NOMO-1 treated with dmso at 0.1 percent for 144 hours (cell line): ENCODE measurements around the gene C11orf65.
"Not testable (repeated sequence)": the region's sequence is repeated elsewhere in the genome, so short reads cannot be mapped to it uniquely, and the experiment has no call there.

Experiments
- DNase-seq: peaks from one replicate; lab custom pipeline; 2025; ENCODE audit not compliant: unreplicated experiment; lab: John Stamatoyannopoulos, UW

C11orf65 gene

DNA sequence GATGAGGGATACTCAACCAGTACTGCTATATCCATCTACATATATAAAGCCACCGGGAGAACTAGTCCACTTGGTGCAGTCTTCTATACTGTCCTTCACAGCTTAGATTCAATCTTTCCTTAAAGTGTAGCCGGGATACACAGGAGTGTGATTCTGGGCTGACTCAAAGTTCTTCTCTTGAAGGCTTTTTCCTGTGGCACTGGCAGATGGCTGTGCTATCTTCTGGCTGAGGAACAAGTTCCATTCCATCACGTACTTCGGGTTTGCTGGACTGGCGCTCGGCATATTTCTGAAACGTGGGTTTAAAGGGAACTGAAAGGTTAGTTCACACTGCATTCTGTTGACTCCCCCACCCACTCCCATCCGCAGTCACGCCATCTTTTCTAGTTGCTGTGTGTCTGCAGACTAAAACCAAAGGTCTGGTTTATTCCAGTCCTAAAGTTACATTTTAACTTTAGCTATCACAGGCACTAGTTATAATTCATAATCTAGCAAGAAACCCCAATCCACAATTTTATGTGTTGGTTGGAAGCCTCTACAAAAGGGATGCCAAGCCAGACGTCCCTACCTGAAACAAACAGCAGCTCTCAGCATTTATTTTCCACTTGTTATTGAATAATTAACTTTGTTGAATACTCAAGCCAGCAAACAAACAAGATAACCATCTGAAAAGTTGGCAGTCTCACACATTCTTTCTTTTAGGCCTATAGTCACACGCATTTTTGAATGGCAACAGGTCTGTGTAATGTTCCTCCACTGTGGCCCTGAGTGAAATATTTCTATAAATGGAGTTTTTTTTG is 7.5 kb upstream of the C11orf65 start:
- DNase-seq: no peak

DNA sequence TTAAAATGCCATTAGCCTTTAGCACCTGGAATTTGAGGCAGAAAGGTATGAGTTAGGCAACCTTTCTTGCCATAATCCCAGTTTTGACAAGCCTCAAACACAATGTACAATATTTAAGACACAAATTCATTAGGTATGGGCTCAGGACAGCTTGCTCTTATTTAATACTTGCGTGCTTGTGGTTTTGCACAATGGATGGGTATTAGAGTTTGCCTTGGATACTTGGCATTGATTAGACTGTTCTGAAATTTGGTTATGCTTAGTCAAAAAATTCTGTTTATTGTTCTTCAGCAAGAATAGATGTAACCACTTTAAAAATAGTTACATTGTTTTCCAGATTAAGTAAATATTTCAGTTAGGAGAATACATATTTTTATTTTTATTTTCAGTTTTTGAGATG is 5.4 kb upstream of the C11orf65 start:
- DNase-seq: no peak

DNA sequence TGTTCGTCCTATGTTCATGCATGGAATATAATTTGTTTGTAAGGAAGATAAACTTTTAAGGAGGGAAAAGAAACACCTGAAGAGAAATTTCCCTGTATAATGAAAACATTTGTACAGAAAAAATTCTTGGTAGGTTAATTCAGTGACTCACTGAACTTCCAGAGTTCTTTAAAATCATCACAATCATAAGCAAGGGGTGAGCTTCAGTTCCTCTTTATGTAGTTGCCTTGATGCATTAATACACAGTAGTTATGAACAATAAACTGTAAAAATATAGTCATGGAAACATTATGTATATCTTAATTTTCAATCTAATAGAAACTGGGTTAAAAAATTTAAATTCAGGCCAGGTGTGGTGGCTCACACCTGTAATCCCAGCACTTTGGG is 1.1 kb upstream of the C11orf65 start:
- no peak for DNase-seq

DNA sequence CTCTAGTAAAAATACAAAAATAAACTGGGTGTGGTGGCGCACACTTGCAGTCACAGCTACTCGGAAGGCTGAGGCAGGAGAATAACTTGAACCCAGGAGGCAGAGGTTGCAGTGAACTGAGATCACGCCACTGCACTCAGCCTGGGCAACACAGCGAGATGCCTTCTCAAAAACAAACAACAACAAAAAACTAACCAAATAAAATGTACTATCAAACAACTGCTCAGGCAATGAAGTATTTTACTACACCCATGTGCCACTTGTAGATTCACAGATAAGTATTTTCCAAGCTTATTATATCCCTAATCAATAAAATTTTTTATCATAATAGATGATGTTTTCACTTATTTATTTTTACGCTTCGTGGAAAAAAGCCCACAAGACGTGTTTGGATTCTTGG is 924 bp downstream of the C11orf65 start:
- no peak for DNase-seq

DNA sequence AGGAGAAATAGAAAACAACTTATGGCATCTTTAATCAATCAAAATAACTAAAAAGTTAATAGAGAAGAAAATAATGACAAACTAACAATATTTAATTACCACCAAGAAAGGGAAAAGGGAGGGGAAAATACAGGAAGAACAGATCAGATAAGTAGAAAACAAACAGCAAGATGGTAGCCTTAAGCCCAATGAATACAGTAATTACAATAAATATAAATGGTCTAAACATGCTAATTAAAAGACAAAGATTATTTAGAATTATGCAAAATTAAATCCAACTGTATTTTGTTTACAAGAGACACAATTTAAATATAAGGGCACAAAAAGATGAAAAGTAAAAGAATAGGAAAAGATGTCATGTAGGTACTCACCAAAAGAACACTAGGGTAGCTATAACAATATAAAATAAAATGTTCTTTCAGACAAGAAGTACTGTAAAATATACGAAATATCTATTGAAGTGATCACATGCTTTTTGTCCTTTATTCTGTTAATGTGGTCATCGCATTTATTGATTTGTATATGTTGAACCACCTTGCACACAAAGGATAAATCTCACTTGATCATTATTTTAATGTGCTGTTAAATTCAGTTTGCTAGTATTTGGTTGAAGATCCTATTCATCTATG is 14.0 kb downstream of the C11orf65 start:
- no peak for DNase-seq

DNA sequence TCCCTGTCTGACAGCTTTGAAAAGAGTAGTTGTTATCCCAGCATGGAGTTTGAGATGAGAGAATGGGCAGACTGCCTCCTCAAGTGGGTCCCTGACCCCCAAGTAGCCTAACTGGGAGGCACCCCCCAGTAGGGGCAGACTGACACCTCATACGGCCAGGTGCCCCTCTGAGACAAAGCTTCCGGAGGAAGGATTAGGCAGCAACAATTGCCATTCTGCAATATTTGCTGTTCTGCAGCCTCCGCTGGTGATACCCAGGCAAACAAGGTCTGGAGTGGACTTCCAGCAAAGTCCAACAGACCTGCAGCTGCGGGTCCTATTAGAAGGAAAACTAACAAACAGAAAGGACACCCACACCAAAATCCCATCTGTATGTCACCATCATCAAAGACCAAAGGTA is 25.9 kb downstream of the C11orf65 start:
- not testable (repeated sequence) for DNase-seq

DNA sequence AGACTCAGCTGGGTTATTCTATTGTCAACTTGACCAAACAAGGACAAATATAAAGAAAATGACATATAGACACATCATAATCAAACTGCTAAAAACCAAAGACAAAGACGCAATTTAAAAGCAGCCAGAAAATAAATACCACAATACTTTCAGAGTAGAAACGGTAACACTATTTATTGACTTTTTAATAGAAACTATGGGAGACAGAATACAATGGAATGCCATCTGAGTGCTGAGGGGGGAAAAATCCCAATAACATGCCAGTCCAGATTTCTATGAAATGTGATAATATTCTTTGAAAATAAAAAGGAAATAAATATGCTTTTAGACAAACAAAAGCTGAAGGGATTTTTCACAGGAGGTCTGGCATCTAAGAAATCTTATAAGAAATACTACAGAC is 30.7 kb downstream of the C11orf65 start:
- DNase-seq: no peak

DNA sequence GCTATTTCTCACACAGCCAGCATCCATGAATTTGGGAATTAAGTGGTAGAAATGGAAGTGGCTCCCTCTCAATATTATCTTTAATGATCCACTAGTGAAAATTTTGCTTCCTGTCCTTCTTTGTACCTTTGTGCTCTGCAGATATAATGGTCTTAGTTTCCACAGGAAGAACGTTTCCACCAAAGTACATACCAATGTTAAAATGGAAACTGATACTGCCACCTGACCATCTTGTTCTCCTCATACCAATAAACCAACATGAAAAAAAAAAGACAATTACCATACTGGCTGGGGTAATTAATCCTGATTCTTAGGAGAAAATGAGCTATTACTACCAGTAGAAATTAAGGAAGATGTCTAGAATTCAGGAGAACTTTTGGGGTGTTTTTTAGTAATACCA is 32.3 kb downstream of the C11orf65 start:
- DNase-seq: no peak

DNA sequence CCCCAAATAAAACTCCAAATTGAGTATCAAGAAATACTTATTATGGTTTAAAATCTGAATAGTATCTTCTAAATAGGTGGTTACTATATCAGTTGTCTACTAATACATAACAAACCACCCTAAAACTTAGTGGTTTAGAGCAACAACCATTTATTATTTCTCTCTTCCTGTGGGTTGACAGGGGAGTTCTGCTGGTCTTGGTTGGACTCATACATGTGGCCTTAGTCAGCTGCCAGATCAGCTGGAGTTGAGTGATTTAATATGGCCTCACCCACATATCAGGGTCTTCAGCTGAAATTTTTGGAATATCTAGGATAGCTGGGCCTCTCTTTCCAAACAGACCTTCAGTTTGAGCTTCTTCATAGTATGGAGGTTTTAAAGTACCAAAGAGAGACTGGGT is 34.5 kb downstream of the C11orf65 start:
- DNase-seq: no peak

DNA sequence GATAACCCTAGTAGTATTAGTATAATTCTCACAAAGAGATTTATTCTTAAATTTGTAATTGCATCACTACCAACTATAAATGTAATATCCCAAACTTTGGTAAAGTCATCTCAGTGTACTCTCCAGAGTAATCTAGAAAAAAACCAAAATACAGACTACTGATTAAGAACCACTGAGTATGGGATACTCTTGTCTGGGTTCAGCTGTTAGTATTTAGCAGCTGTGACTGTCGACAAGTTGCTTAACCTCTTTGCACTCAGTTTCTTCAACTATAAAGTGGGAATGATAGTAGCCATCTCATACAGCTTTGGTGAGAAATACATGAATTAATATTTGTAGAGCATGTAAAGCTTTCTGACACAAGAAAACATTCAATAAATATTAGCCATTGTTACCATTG is 35.3 kb downstream of the C11orf65 start:
- no peak for DNase-seq

DNA sequence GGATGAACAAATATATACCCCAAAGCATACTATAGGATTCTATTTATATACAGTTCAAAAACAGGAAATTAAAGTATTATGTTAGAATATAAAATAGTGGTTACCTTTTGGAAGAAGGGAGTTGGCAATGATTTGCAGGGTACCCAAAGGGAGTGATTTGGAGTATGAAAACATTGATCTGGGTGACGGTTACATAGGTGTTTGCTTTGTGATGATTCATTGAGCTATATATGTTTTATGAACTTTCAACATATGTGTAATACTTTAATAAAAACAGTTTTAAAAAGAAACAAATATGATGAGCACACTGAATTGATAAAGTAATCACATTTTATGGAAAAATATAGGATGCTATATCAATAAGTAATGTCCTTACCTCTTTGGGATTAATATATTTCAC is 36.0 kb downstream of the C11orf65 start:
- DNase-seq: no peak

DNA sequence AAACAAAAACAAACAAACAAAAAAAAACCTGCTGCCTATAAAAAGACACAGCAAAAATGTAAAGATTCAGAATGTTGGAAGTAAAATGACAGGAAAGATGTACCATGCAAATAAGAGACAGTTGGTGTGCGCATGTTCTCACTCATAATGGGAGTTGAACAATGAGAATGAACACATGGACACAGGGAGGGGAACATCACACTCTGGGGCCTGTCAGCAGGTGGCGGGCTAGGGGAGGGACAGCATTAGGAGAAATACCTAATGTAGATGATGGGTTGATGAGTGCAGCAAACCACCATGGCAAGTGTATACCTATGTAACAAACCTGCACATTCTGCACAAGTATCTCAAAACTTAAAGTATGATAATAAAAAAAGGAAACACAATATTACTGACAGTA is 49.8 kb downstream of the C11orf65 start:
- not testable (repeated sequence) for DNase-seq

DNA sequence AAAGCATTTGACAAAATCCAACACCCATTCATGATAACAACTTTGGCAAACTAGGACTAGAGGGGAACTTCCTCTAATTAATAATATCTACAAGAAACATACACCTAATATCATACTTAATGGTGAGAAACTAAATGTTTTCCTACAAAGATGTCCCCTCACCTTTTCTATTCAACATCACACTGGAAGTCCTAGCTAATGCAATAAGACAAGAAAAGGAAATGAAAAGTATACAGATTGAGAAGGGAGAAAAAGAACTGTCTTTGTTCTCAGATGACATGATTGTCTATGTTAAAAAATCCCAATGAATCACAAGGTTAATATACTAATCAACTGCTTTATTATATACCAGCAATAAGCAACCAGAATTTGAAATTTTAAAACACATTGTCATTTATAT is 52.4 kb downstream of the C11orf65 start:
- no peak for DNase-seq

DNA sequence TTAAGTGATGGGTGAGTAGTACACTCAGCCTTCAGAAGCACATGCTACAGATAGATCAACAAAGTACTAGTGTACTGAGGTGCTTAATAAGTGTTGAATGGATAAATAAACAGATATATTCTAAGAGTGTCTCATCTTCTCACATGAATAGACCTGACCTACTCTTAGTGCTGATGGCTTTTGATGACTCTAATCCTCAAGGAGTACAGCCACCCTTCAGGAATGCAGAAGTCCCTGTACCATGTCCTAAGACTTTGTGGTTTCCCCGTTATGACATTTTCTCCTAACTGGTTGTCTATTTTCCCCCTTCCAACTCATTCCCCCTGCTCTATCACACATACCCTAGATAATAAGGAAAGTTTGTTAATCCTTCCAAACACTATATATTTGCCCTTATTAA is 61.6 kb downstream of the C11orf65 start:
- DNase-seq: no peak

DNA sequence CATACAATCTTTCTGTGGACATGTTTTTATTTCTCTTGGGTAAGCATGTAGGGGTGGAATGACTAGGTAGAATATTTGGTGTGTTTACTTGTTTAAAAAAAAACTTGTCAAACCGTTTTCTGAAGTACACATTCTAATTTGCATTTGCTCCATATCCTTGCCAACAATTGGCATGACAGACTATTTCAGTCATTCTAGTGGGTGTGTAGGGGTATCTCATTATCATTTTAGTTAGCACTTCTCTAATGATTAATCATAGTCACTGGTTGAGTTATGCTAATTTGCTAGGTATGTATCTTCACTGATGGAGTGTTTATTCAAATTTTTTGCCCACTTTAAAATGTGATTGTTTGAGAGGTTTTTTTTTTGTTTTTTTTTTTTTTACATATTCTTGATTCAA is 64.3 kb downstream of the C11orf65 start:
- DNase-seq: no peak

DNA sequence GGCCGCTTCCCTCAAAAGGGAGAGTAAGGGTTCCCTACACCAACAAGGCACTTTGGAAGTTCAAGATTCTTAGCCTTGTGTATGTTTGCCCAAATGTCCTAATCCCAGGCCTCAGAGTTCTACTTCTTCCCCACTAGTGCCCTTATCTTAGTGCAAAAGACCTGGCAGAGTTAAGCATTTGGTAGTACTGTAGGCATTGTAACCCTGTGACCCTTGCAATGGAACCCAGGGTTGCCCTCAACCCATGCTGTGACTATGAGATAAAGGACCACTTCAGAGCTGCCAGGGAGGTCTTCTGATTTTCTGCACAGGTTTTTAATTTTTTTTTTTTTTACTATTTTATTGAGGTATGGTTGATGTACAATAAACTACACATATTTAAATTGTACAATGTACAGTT is 65.1 kb downstream of the C11orf65 start:
- DNase-seq: no peak

DNA sequence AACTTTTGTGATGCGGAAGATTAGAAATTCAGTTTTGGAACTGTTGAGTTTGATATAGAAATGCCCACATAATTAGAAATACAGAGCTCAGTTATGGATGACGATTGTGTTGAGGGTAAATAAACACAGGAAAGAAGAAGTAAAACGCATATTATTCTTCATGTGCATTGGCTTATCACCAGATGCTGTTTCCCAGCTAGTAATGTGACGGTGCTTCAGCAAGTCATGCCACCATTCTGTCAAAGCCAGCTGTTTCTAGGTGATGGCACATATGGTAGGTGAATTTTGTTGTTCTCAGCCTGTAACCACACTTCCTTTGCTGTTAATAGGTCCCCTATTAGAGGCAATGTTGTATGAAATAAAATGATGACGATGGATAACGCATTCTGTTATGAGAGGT is 68.9 kb downstream of the C11orf65 start:
- DNase-seq: no peak

DNA sequence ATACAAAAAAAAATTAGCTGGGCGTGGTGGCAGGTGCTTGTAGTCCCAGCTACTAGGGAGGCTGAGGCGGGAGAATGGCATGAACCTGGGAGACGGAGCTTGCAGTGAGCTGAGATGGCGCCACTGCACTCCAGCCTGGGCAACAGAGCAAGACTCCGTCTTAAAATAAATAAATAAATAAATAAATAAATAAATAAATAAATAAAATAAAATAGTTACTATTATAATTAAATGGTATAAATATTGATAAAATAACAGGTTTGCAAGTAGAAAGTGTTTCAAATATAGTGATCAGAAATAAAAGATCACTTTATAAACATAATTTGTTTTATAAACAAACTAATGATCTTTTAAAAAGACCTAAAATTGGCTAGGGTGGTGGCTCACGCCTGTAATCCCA is 70.7 kb downstream of the C11orf65 start:
- not testable (repeated sequence) for DNase-seq

DNA sequence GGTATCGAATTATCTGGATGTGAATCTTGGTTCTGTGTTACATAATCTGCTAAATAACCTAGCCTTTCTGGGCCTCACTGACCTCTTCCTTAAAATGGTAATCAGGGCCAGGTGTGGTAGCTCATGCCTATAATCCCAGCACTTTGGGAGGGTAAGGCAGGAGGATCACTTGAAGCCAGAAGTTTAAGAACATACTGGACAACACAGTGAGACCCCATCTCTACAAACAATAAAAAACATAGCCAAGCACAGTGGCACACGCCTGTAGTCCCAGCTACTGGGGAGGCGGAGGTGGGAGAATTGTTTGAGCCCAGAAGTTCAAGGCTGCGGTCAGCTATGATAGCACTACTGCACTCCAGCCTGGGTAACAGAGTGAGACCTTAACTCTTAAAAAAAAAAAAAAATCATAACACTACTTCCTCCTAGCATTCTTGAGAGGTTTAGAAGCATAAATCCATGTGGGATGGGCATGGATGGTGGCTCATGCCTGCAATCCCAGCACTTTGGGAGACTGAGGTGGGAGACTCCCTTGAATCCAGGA is 72.5 kb downstream of the C11orf65 start:
- no peak for DNase-seq

DNA sequence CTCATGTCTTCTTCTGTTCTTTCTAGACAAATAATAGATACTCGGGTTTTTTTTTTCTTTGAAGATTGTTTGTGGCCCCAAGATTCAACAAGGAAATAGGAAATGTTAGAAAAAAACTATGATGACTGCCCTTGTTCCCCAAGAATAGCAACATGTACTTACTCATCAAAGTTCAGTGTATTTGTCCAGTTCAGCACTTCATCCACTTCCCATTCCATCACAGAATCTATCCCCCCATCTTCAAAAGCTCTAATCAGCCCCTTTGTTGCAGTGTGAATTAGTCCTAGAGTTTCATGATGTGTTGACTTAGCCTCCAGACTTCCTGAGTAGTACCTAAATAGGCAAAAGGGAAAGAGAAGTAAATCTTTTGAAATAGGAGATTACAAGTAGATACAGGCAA is 74.3 kb downstream of the C11orf65 start:
- DNase-seq: no peak

DNA sequence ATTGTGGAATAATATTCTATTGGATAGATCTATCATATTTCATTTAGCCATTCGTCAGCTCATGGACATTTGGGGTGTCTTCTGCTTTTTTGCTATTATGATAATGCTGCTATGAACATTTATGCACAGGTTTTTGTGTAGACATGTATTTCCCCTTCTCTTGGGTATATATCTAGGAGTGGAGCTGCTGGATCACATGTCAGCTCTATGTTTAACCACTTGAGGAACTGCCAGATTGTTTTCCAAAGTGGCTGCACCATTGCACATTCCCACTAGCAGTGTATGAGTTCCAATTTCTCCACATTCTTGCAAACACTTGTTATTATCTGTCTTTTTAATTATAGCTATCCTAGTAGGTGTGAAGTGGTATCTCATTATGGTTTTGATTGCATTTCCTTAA is 75.0 kb downstream of the C11orf65 start:
- no peak for DNase-seq

DNA sequence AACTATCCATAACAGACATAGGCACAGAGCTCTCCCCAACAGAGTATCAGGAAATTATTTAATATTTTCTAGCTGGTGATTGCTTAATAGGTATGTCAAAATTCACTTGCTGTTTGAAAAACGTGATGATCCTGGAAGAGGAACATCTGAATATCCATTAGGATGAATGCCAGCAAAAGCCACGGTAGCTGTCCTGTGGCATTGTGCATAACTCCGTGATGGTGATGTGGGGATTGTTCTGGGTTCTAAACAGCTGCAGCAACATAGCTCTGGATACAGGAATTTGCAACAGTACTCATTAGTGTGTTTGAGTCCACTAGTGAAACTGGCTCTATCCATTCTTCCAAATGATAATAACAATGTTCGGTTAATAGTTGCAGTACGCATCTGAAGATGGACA is 78.8 kb downstream of the C11orf65 start:
- no peak for DNase-seq

DNA sequence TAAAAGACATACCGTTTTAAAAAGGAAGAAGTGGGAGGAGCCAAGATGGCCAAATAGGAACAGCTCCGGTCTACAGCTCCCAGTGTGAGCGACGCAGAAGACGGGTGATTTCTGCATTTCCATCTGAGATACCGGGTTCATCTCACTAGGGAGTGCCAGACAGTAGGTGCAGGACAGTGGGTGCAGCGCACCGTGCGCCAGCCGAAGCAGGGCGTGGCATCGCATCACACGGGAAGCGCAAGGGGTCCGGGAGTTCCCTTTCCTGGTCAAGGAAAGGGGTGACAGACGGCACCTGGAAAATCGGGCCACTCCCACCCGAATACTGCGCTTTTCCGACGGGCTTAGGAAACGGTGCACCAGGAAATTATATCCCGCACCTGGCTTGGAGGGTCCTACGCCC is 93.8 kb downstream of the C11orf65 start:
- not testable (repeated sequence) for DNase-seq
